MCF 10A (cell line): ENCODE results near the gene AK4. TPM values are rescaled to one million over a fixed set of nuclear protein-coding genes. Genes with fewer than 3 reads are reported as not detected.

Experiments used
- BruUV-seq: library from RNA; stranded (reverse); fragments of 400-500 nt; replicated peaks from 2 replicates; lab custom pipeline; 2021; lab: Mats Ljungman, UMichigan
- CTCF ChIA-PET: fragments of 300-600 bp; sonication (Branson Sonifier 250); formaldehyde crosslinking; extraction: SDS; loops from one replicate; lab custom pipeline; 2021; ENCODE audit warnings: antibody characterized with exemption, inconsistent platforms; lab: Yijun Ruan, JAX
- POLR2A ChIA-PET: fragments of 300-600, 350-650 bp; sonication (Branson Sonifier 250); formaldehyde crosslinking; extraction: SDS; loops from one replicate; lab custom pipeline; 2020; ENCODE audit warnings: antibody characterized with exemption, inconsistent platforms; lab: Yijun Ruan, JAX
- DNase-seq: peaks from one replicate; pipeline ENCODE4 v3.0.0-alpha.2; 2018; ENCODE audit not compliant: unreplicated experiment
- H3K27ac Mint-ChIP-seq: one replicate; pipeline ENCODE4 v1.8.0; 2022; ENCODE audit warnings: mild to moderate bottlenecking, low read depth, mixed read lengths; ENCODE audit not compliant: unreplicated experiment
- H3K27me3 Mint-ChIP-seq: one replicate; pipeline ENCODE4 v1.8.0; 2022; ENCODE audit warnings: mixed read lengths; ENCODE audit not compliant: insufficient read depth, unreplicated experiment
- H3K36me3 Mint-ChIP-seq: one replicate; pipeline ENCODE4 v1.8.0; 2022; ENCODE audit warnings: mild to moderate bottlenecking, moderate library complexity, mixed read lengths; ENCODE audit not compliant: insufficient read depth, unreplicated experiment
- H3K4me1 Mint-ChIP-seq: one replicate; pipeline ENCODE4 v1.8.0; 2022; ENCODE audit warnings: mixed read lengths; ENCODE audit not compliant: insufficient read depth, unreplicated experiment
- H3K4me3 Mint-ChIP-seq: one replicate; pipeline ENCODE4 v1.8.0; 2022; ENCODE audit warnings: mild to moderate bottlenecking, moderate library complexity, mixed read lengths; ENCODE audit not compliant: unreplicated experiment
- H3K9me3 Mint-ChIP-seq: one replicate; pipeline ENCODE4 v1.8.0; 2022; ENCODE audit warnings: mixed read lengths; ENCODE audit not compliant: unreplicated experiment
- CTCF ChIP-seq: fragments of 200-600 bp; IDR thresholded peaks from one replicate; pipeline ENCODE4 v1.8.0; 2022; ENCODE audit warnings: antibody characterized with exemption, mild to moderate bottlenecking; ENCODE audit not compliant: unreplicated experiment
- intact Hi-C: fragments of 100-400 bp; cut with micrococcal nuclease; formaldehyde crosslinking; loops from 2 replicates; pipeline ENCODE4 v1.14.1; 2022
- total RNA-seq: library from RNA; stranded (reverse); gene quantifications from 2 replicates; pipeline ENCODE4 v1.2.3, GENCODE V29; 2022

AK4 gene
- total RNA-seq, 1 experiment from 2014 or later = 57.1 TPM

DNA sequence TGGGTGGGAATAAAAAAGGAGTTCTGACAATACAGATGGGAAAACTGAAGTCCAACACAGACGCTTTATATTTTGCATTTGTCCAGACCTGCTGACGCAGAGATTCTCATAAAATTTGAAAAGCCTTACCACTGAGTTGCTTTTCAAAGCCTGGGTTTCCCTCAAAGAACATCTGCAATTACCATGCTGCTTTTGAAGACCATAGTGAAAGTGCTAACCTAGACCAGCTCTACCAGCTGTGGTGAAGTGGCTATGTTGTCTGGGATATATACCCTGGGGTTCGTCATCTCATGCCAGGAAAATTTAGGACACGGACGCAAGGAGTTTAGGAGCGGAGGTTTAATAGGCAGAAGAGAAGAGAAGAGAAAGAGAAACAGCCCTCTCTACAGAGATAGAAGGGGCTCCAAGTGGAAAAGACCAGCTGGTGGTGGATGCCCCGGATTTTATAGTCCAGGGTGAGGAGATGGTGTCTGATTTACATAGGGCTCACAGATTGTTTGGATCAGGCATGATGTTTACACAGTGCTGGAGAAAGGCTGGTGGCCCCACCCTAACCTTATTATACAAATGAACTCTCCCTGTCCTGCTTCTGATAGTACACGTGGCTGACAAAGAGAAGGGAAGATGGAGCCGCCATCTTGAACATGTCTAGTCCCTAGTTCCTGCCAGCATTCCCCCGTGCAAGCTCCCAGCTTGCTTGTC, 73.8 kb downstream of the AK4 start:
- no TSS peak for BruUV-seq
- TF ChIP-seq CTCF = no peak

GRCh38 chr1:65222340-65222940, 74.4 kb downstream of the AK4 start:
- H3K27ac Mint-ChIP-seq = no peak overlapping the region
- POLR2A ChIA-PET = no interaction called here
- H3K4me1 Mint-ChIP-seq = no peaks in the 10 kb centered on the region
- TF ChIP-seq CTCF = no peak
- H3K36me3 Mint-ChIP-seq = peaks cover 39% of the 10 kb centered on the region
- H3K9me3 Mint-ChIP-seq = no peaks in the 10 kb centered on the region
- CTCF ChIA-PET = interaction anchor here (3.1 to 3.7 kb wide), 2 partner anchors 12 to 14 kb away, joined by 11 to 26 read pairs; no protein-coding TSS in a partner anchor
- no peak for DNase-seq
- no TSS peak for BruUV-seq
- intact Hi-C loops = no loop called here
- no peaks in the 10 kb centered on the region for H3K27me3 Mint-ChIP-seq
- H3K4me3 Mint-ChIP-seq = no peak overlapping the region

More for the DNA sequence above, 73.8 kb downstream of the AK4 start:
- DNase-seq = no peak
- H3K9me3 Mint-ChIP-seq = no peaks in the 10 kb centered on the region
- no peak overlapping the region for H3K27ac Mint-ChIP-seq
- H3K4me1 Mint-ChIP-seq = no peaks in the 10 kb centered on the region
- CTCF ChIA-PET = interaction anchor here (0.6 to 3.7 kb wide), 2 partner anchors 12 to 14 kb away, joined by 3 to 26 read pairs; no protein-coding TSS in a partner anchor
- peaks cover 39% of the 10 kb centered on the region for H3K36me3 Mint-ChIP-seq
- intact Hi-C loops = no loop called here
- POLR2A ChIA-PET = no interaction called here
- no peak overlapping the region for H3K4me3 Mint-ChIP-seq
- no peaks in the 10 kb centered on the region for H3K27me3 Mint-ChIP-seq

GRCh38 chr1:65224681-65225091, 76.7 kb downstream of the AK4 start:
- CTCF ChIA-PET = interaction anchor here (0.7 to 3.1 kb wide), 4 partner anchors 9 to 299 kb away, joined by 3 to 11 read pairs (median 6); no protein-coding TSS in a partner anchor
- POLR2A ChIA-PET = no interaction called here
- no TSS peak for BruUV-seq
- Mint-ChIP-seq H3K27ac (no peak overlapping the region), H3K9me3 (no peaks in the 10 kb centered on the region), H3K36me3 (peaks cover 33% of the 10 kb centered on the region), H3K4me1 (peaks cover 1% of the 10 kb centered on the region), H3K4me3 (no peak overlapping the region), H3K27me3 (no peaks in the 10 kb centered on the region)
- intact Hi-C loops = no loop called here
- DNase-seq = no peak
- TF ChIP-seq CTCF = no peak

- intact Hi-C loops = no loop called here
- H3K27me3 Mint-ChIP-seq = no peaks in the 10 kb centered on the region
- H3K36me3 Mint-ChIP-seq = peaks cover 33% of the 10 kb centered on the region
- no peak overlapping the region for H3K27ac Mint-ChIP-seq
- DNase-seq = no peak
- BruUV-seq = no TSS peak
- TF ChIP-seq CTCF = no peak
- H3K4me3 Mint-ChIP-seq = no peak overlapping the region
- ChIA-PET CTCF (interaction anchor here (0.7 to 3.1 kb wide), 4 partner anchors 10 to 30 kb away, joined by 3 to 11 read pairs (median 7); no protein-coding TSS in a partner anchor), POLR2A (no interaction called here)
- peaks cover 5% of the 10 kb centered on the region for H3K4me1 Mint-ChIP-seq
- H3K9me3 Mint-ChIP-seq = no peaks in the 10 kb centered on the region
Measured at GRCh38 chr1:65225179-65225578, 77.2 kb downstream of the AK4 start.
